T-helper 1 cell (primary cell): ENCODE results near the gene ZNF680.
A peak's percentile ranks its signal among the peaks of the same experiment; 100 is the strongest.
"Not testable (repeated sequence)": the region's sequence is repeated elsewhere in the genome, so short reads cannot be mapped to it uniquely, and the experiment has no call there.

Source experiments
- DNase-seq, 5 donors: peaks; one replicate each; pipeline ENCODE4 v3.0.0-alpha.2; 2012 to 2020
- total RNA-seq, 4 donors: gene quantifications; one replicate each; lab custom pipeline; 2026; lab: John Stamatoyannopoulos, UW

The ZNF680 gene
- 14.6 to 28.2 (median 20.7) reads per million in 4 donors for total RNA-seq

- peak; percentile 69 to 91 (median 81) for DNase-seq
Observed at GRCh38 chr7:64562626-64563278, at the start of gene ZNF680. TSS of gene ZNF680 (minus strand) at chr7:64563071. CDS start at chr7:64562954, 117 bp downstream.

- DNase-seq = no peak
Observed at GRCh38 chr7:64612452-64612851, 49.6 kb upstream of the ZNF680 start.

- no peak for DNase-seq
Observed at GRCh38 chr7:64611717-64612116, 48.8 kb upstream of the ZNF680 start.

GRCh38 chr7:64610997-64611396, 48.1 kb upstream of the ZNF680 start:
- no peak for DNase-seq

GRCh38 chr7:64608116-64608910, 45.4 kb upstream of the ZNF680 start:
- DNase-seq = no peak

- DNase-seq = no peak
Observed at GRCh38 chr7:64606385-64606784, 43.5 kb upstream of the ZNF680 start.

- DNase-seq = no peak
Observed at GRCh38 chr7:64603271-64603670, 40.4 kb upstream of the ZNF680 start.

- DNase-seq = no peak
Observed at GRCh38 chr7:64602518-64602917, 39.6 kb upstream of the ZNF680 start.

GRCh38 chr7:64602086-64602485, 39.2 kb upstream of the ZNF680 start:
- DNase-seq = no peak

GRCh38 chr7:64599359-64599758, 36.5 kb upstream of the ZNF680 start:
- DNase-seq = no peak

- no peak for DNase-seq
Observed at GRCh38 chr7:64590971-64591370, 28.1 kb upstream of the ZNF680 start.

- DNase-seq = no peak
Observed at GRCh38 chr7:64581926-64582894, 19.3 kb upstream of the ZNF680 start.

- DNase-seq = no peak
Observed at GRCh38 chr7:64581391-64581790, 18.5 kb upstream of the ZNF680 start.

GRCh38 chr7:64574540-64575099, 11.7 kb upstream of the ZNF680 start:
- no peak for DNase-seq

- DNase-seq = not testable (repeated sequence)
Observed at GRCh38 chr7:64570284-64570605, 7.4 kb upstream of the ZNF680 start.

GRCh38 chr7:64569372-64570283, 6.8 kb upstream of the ZNF680 start:
- DNase-seq = peak; percentile 14 to 31 (median 23)

- no peak for DNase-seq
Observed at GRCh38 chr7:64562256-64562625, 630 bp downstream of the ZNF680 start.

- no peak for DNase-seq
Observed at GRCh38 chr7:64559206-64559605, 3.7 kb downstream of the ZNF680 start.

GRCh38 chr7:64558781-64559180, 4.1 kb downstream of the ZNF680 start:
- DNase-seq = no peak

GRCh38 chr7:64558323-64558705, 4.6 kb downstream of the ZNF680 start:
- no peak for DNase-seq

- DNase-seq = no peak
Observed at GRCh38 chr7:64557601-64558322, 5.1 kb downstream of the ZNF680 start.
